SK-N-SH (cell line): ENCODE results near the gene NBEA. TPM values are rescaled to one million over a fixed set of nuclear protein-coding genes. Genes with fewer than 3 reads are reported as not detected.
A peak's percentile ranks its signal among the peaks of the same experiment; 100 is the strongest.

Source experiments
- CTCF ChIA-PET: fragments of 300-600, 350-600 bp; formaldehyde crosslinking; extraction: SDS; loops from one replicate; lab custom pipeline; 2021; lab: Yijun Ruan, JAX
- POLR2A ChIA-PET: fragments of 350-600 bp; sonication (Branson Sonifier 250); formaldehyde crosslinking; extraction: SDS; loops from one replicate; lab custom pipeline; 2020; ENCODE audit warnings: antibody characterized with exemption, inconsistent platforms; lab: Yijun Ruan, JAX
- DNase-seq: peaks from one replicate; pipeline ENCODE4 v3.0.0; 2012
- H2AFZ ChIP-seq: fragments of 200-600 bp; sonication (generic); 2 replicates; pipeline ENCODE4 v1.8.1; 2016; ENCODE audit warnings: antibody characterized with exemption, mild to moderate bottlenecking, low read depth
- H3F3A ChIP-seq: fragments of 200-600 bp; sonication (generic); replicated peaks from 2 replicates; pipeline ENCODE3; 2016; ENCODE audit warnings: antibody characterized with exemption, mild to moderate bottlenecking; ENCODE audit not compliant: insufficient read depth
- H3K27ac ChIP-seq, 2 experiments: fragments of 200-500 bp in 1 of 2; fragments of 200-600 bp in 1 of 2; sonication (Bioruptor generic) in 1 of 2; sonication (generic), shearing (Covaris generic) in 1 of 2; 2 replicates each; pipeline versions ENCODE4 v1.5.1 to v1.6.1; 2014 to 2016; ENCODE audit warnings: low read depth in 2 of 2, inconsistent platforms in 1 of 2, low read length in 1 of 2, mild to moderate bottlenecking in 1 of 2, mixed read lengths in 1 of 2
- H3K27me3 ChIP-seq: fragments of 200-600 bp; sonication (generic), shearing (Covaris generic); 2 replicates; pipeline ENCODE4 v1.6.1; 2016; ENCODE audit warnings: mixed run types; ENCODE audit not compliant: insufficient read depth
- H3K36me3 ChIP-seq, 2 experiments: fragments of 200-500 bp in 1 of 2; fragments of 200-600 bp in 1 of 2; sonication (Bioruptor generic) in 1 of 2; sonication (generic) in 1 of 2; replicated peaks in 1 of 2; 2 replicates each; pipeline versions ENCODE3 to v1.5.1; 2014 to 2016; ENCODE audit warnings: low read length in 1 of 2, mild to moderate bottlenecking in 1 of 2; ENCODE audit not compliant: insufficient read depth in 2 of 2, control insufficient read depth in 1 of 2
- H3K4me1 ChIP-seq, 2 experiments: fragments of 200-500 bp in 1 of 2; fragments of 200-600 bp in 1 of 2; sonication (Bioruptor generic) in 1 of 2; sonication (generic), shearing (Covaris generic) in 1 of 2; 2 replicates each; pipeline versions ENCODE4 v1.5.1 to v1.6.1; 2014 to 2016; ENCODE audit warnings: low read depth in 1 of 2, low read length in 1 of 2, mixed run types in 1 of 2; ENCODE audit not compliant: insufficient read depth in 2 of 2, control insufficient read depth in 1 of 2
- H3K4me2 ChIP-seq: fragments of 200-600 bp; sonication (generic), shearing (Covaris generic); 2 replicates; pipeline ENCODE4 v1.6.1; 2017; ENCODE audit warnings: mixed run types
- H3K4me3 ChIP-seq, 2 experiments: fragments of 200-500 bp in 1 of 2; fragments of 200-600 bp in 1 of 2; sonication (Bioruptor generic) in 1 of 2; sonication (generic), shearing (Covaris generic) in 1 of 2; 2 replicates each; pipeline versions ENCODE4 v1.5.1 to v1.8.1; 2014 to 2016; ENCODE audit warnings: low read depth in 2 of 2, inconsistent platforms in 1 of 2, low read length in 1 of 2, mild to moderate bottlenecking in 1 of 2, mixed read lengths in 1 of 2, moderate library complexity in 1 of 2
- H3K79me2 ChIP-seq: fragments of 200-600 bp; sonication (generic); 2 replicates; pipeline ENCODE4 v1.8.1; 2017; ENCODE audit warnings: mild to moderate bottlenecking; ENCODE audit not compliant: insufficient read depth
- H3K9ac ChIP-seq: fragments of 200-600 bp; sonication (generic); 2 replicates; pipeline ENCODE4 v1.6.1; 2017; ENCODE audit warnings: mixed run types
- H3K9me2 ChIP-seq: fragments of 200-600 bp; sonication (generic); 2 replicates; pipeline ENCODE4 v1.6.1; 2017; ENCODE audit warnings: mixed run types
- H3K9me3 ChIP-seq: fragments of 200-600 bp; sonication (generic); 2 replicates; pipeline ENCODE4 v1.6.1; 2017; ENCODE audit warnings: mixed run types, mild to moderate bottlenecking, moderate library complexity
- H4K20me1 ChIP-seq: fragments of 200-600 bp; sonication (generic); 2 replicates; pipeline ENCODE4 v1.6.1; 2017; ENCODE audit warnings: mild to moderate bottlenecking, mixed run types; ENCODE audit not compliant: insufficient read depth
- CHD2 ChIP-seq: fragments of 150-350 bp; IDR thresholded peaks from 2 replicates; pipeline ENCODE4 v1.6.1; 2018; ENCODE audit warnings: low read length; ENCODE audit not compliant: partially characterized antibody
- EP300 ChIP-seq, 2 experiments: IDR thresholded peaks; 2 replicates each; pipeline versions ENCODE4 v1.4.0 to v1.6.1; 2012; ENCODE audit warnings: borderline replicate concordance in 1 of 2, low read depth in 1 of 2, low read length in 1 of 2
- FOSL2 ChIP-seq: IDR thresholded peaks from 2 replicates; pipeline ENCODE4 v1.4.0; 2012; ENCODE audit warnings: low read depth, mild to moderate bottlenecking, moderate library complexity, borderline replicate concordance
- FOXJ3 ChIP-seq: sonication (generic); formaldehyde crosslinking; IDR thresholded peaks from 2 replicates; pipeline ENCODE4 v1.5.1; 2020; ENCODE audit warnings: mild to moderate bottlenecking, missing genetic modification reagents
- FOXM1 ChIP-seq: IDR thresholded peaks from 2 replicates; pipeline ENCODE4 v1.4.0; 2012; ENCODE audit warnings: low read depth, mild to moderate bottlenecking
- GABPA ChIP-seq: IDR thresholded peaks from 2 replicates; pipeline ENCODE4 v1.4.0; 2012; ENCODE audit warnings: low read depth, mild to moderate bottlenecking
- JUND ChIP-seq: IDR thresholded peaks from 2 replicates; pipeline ENCODE4 v1.4.0; 2012
- MXI1 ChIP-seq: IDR thresholded peaks from 2 replicates; pipeline ENCODE4 v1.6.1; 2012; ENCODE audit warnings: mild to moderate bottlenecking, low read depth, low read length, improper control_type of control experiment
- PBX3 ChIP-seq: IDR thresholded peaks from 2 replicates; pipeline ENCODE4; 2012
- POLR2AphosphoS5 ChIP-seq: IDR thresholded peaks from 2 replicates; pipeline ENCODE4 v1.6.1; 2012; ENCODE audit warnings: low read depth, low read length
- RAD21 ChIP-seq: IDR thresholded peaks from 2 replicates; pipeline ENCODE4 v1.6.1; 2012; ENCODE audit warnings: mild to moderate bottlenecking, low read length
- RCOR1 ChIP-seq: fragments of 150-350 bp; IDR thresholded peaks from 2 replicates; pipeline ENCODE4 v1.6.1; 2017; ENCODE audit warnings: antibody characterized with exemption, low read length
- REST ChIP-seq: IDR thresholded peaks from 2 replicates; pipeline ENCODE4 v1.6.1; 2012; ENCODE audit warnings: mild to moderate bottlenecking, low read depth, low read length, moderate library complexity
- RXRA ChIP-seq: IDR thresholded peaks from 2 replicates; pipeline ENCODE4 v1.4.0; 2012; ENCODE audit warnings: low read depth, mild to moderate bottlenecking, borderline replicate concordance
- SIN3A ChIP-seq: IDR thresholded peaks from 2 replicates; pipeline ENCODE4 v1.6.1; 2012; ENCODE audit warnings: low read depth, mild to moderate bottlenecking, low read length, moderate library complexity, borderline replicate concordance
- TCF12 ChIP-seq: IDR thresholded peaks from 2 replicates; pipeline ENCODE4 v1.4.0; 2012
- TEAD4 ChIP-seq: IDR thresholded peaks from 2 replicates; pipeline ENCODE4 v1.4.0; 2012; ENCODE audit warnings: mild to moderate bottlenecking, borderline replicate concordance; ENCODE audit not compliant: insufficient read depth
- USF1 ChIP-seq: IDR thresholded peaks from 2 replicates; pipeline ENCODE4 v1.4.0; 2012; ENCODE audit warnings: low read depth, borderline replicate concordance
- USF2 ChIP-seq: fragments of 150-350 bp; IDR thresholded peaks from 2 replicates; pipeline ENCODE4 v1.6.1; 2017; ENCODE audit warnings: antibody characterized with exemption, low read length, low read depth, borderline replicate concordance
- YY1 ChIP-seq: IDR thresholded peaks from 2 replicates; pipeline ENCODE4 v1.4.0; 2012; ENCODE audit warnings: low read depth, mild to moderate bottlenecking
- WGBS: methylation state at CpG from one replicate; pipeline ENCODE4 v1.1.6; 2017; ENCODE audit warnings: low lambda C conversion rate; 5-methylcytosine and 5-hydroxymethylcytosine counted together
- polyA plus RNA-seq, 3 experiments: library from polyadenylated mRNA; depleted of rRNA; stranded (reverse); fragments of >200 nt; gene quantifications; 2 replicates each; pipeline ENCODE4 v1.2.3, GENCODE V29; 2012
- TF ChIP-seq, protein P1 (sequence below): IDR thresholded peaks from 2 replicates; pipeline ENCODE4 v1.4.0; 2012; ENCODE audit warnings: low read depth, borderline replicate concordance
- TF ChIP-seq, protein P2 (sequence below): fragments of 150-350 bp; IDR thresholded peaks from 2 replicates; pipeline ENCODE4 v1.6.1; 2016; ENCODE audit warnings: mild to moderate bottlenecking, low read depth, low read length

The NBEA gene
- polyA plus RNA-seq, 1 of the 3 experiments (the other 2 are of a cell fraction) = 12.3 TPM

DNA sequence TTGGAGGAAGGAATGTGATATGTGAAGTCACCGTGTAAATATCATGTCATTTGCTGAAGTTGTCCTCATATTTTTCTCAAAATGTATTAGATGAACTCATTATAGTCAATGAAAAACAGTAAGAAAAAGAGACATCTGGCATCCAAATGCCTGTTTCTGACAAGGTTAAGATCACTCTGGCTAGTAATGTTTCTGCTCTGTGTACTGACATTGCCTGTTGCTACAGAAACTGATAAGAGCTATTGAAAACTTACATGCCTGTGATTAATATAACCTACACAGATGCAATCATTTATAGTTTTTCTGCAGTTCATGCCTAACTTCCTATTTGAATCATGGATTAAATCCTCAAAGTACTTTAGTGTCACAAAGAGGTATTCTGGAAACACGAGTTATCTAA, 249.8 kb downstream of the NBEA start:
- no peaks in the 10 kb centered on the region for H3K79me2 ChIP-seq
- no peak overlapping the region for H3K4me3 ChIP-seq
- no peak overlapping the region for H2AFZ ChIP-seq
- POLR2A ChIA-PET = interaction anchor here (1.1 kb wide), 1 partner anchor 280 kb away, joined by 3 read pairs; no protein-coding TSS in a partner anchor
- H4K20me1 ChIP-seq = no peaks in the 10 kb centered on the region
- peaks cover 0 to 6% of the 10 kb centered on the region in 2 experiments; a peak in 1 of 4 replicates for H3K4me1 ChIP-seq
- DNase-seq = peak; percentile 33
- no peak overlapping the region for H3K4me2 ChIP-seq
- no peaks in the 10 kb centered on the region for H3K27me3 ChIP-seq
- 55% methylated on average over 2 of the region's 2 CpGs for WGBS
- no peaks in the 10 kb centered on the region for H3F3A ChIP-seq
- H3K36me3 ChIP-seq = peaks cover 9 to 11% of the 10 kb centered on the region in 2 experiments
- CTCF ChIA-PET = interaction anchor here (0.5 to 1.6 kb wide), 3 partner anchors 187 to 529 kb away, joined by 3 to 6 read pairs (median 3); no protein-coding TSS in a partner anchor
- H3K27ac ChIP-seq = peak overlapping the region in 1 of 2 experiments; percentile 91; a peak in 2 of 4 replicates
- H3K9me3 ChIP-seq = no peaks in the 10 kb centered on the region; the same call in 1 of the 2 replicates
- no peaks in the 10 kb centered on the region for H3K9me2 ChIP-seq
- no peak overlapping the region for H3K9ac ChIP-seq
- TF ChIP-seq SIN3A (no peak), RCOR1 (peak; percentile 87), FOSL2 (no peak), USF1 (no peak), YY1 (no peak), MXI1 (no peak), USF2 (no peak), REST (no peak), RAD21 (no peak), PBX3 (no peak), TCF12 (peak; percentile 73), FOXJ3 (CRISPR knock-in tag) (peak; percentile 79), EP300 (IDR thresholded peaks at IDR 0.05; ENCODE audit: borderline replicate concordance in 1 of 2, low read depth in 1 of 2, low read length in 1 of 2) (peak in 1 of 2 experiments; percentile 92; a peak in 2 of 4 replicates), FOXM1 (no peak), GABPA (no peak), JUND (no peak), TEAD4 (no peak), POLR2AphosphoS5 (0 out of 2 replicates have a peak, but pooled peaks have one; percentile 24), CHD2 (peak; percentile 81), RXRA (no peak)
- TF ChIP-seq, protein P1, sequence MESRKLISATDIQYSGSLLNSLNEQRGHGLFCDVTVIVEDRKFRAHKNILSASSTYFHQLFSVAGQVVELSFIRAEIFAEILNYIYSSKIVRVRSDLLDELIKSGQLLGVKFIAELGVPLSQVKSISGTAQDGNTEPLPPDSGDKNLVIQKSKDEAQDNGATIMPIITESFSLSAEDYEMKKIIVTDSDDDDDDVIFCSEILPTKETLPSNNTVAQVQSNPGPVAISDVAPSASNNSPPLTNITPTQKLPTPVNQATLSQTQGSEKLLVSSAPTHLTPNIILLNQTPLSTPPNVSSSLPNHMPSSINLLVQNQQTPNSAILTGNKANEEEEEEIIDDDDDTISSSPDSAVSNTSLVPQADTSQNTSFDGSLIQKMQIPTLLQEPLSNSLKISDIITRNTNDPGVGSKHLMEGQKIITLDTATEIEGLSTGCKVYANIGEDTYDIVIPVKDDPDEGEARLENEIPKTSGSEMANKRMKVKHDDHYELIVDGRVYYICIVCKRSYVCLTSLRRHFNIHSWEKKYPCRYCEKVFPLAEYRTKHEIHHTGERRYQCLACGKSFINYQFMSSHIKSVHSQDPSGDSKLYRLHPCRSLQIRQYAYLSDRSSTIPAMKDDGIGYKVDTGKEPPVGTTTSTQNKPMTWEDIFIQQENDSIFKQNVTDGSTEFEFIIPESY = no peak
- TF ChIP-seq, protein P2, sequence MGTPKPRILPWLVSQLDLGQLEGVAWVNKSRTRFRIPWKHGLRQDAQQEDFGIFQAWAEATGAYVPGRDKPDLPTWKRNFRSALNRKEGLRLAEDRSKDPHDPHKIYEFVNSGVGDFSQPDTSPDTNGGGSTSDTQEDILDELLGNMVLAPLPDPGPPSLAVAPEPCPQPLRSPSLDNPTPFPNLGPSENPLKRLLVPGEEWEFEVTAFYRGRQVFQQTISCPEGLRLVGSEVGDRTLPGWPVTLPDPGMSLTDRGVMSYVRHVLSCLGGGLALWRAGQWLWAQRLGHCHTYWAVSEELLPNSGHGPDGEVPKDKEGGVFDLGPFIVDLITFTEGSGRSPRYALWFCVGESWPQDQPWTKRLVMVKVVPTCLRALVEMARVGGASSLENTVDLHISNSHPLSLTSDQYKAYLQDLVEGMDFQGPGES = no peak
